Right cardiac atrium (tissue), 5 donors: Measurements from ENCODE around the gene FXYD4. TPM values are rescaled to one million over a fixed set of nuclear protein-coding genes. Genes with fewer than 3 reads are reported as not detected.
A peak's percentile ranks its signal among the peaks of the same experiment; 100 is the strongest.

Source experiments
- ATAC-seq, 2 donors: fragments of 200-7000 bp; cut with Tn5 transposase; one replicate each; pipeline versions ENCODE4 v1.8.0 to v1.9.1; 2020; ENCODE audit warnings: moderate library complexity in 2 of 2, mild to moderate bottlenecking in 1 of 2
- DNase-seq, 3 donors: peaks; one replicate each; pipeline ENCODE4 v3.0.0-alpha.2; 2020
- H3K27ac ChIP-seq: one replicate; pipeline ENCODE4 v1.5.1; 2013; ENCODE audit warnings: mild to moderate bottlenecking, low read length, control low read depth, moderate library complexity
- H3K27me3 ChIP-seq: one replicate; pipeline ENCODE4 v1.6.1; 2013; ENCODE audit not compliant: control insufficient read depth, insufficient read depth
- H3K4me1 ChIP-seq: one replicate; pipeline ENCODE4 v1.6.1; 2013; ENCODE audit warnings: low read length; ENCODE audit not compliant: control insufficient read depth, insufficient read depth
- H3K4me3 ChIP-seq: one replicate; pipeline ENCODE4 v1.5.1; 2013; ENCODE audit warnings: low read length, control low read depth
- H3K9me3 ChIP-seq: one replicate; pipeline ENCODE4 v1.6.1; 2013; ENCODE audit warnings: low read length; ENCODE audit not compliant: control insufficient read depth
- WGBS: extraction: QIAGEN DNeasy Blood & Tissue Kit; methylation state at CpG from one replicate; pipeline ENCODE4 v1.1.7; 2013; 5-methylcytosine and 5-hydroxymethylcytosine counted together
- intact Hi-C, 4 donors: fragments of 100-400 bp; cut with DNase I; formaldehyde crosslinking; loops; one replicate each; pipeline versions ENCODE4 v1.11.0 to v1.14.0; 2022 to 2023
- polyA plus RNA-seq: library from polyadenylated mRNA; stranded (reverse); fragments of 200-250 nt; gene quantifications from one replicate; pipeline ENCODE4 v1.2.3, GENCODE V29; 2013
- total RNA-seq, 4 donors: library from RNA; stranded (reverse); fragmentation: NEBNext Ultra II Directional; extraction: Animal tissue kit (Norgen Biotek cat#: 25700); gene quantifications; one replicate each; pipeline ENCODE4 v1.2.1, GENCODE V29; 2021
- donor health status: healthy with polysubstance abuse.
- donor health status: DM: no; HTN: yes; CAD: no.
- donor health status: DM: no; HTN: no; CAD: no.
- donor health status: DM: no; HTN: yes; CAD: no; lungs with severe emphysema.
- donor health status: DM: yes; HTN: yes; CAD: no.

FXYD4 gene
- total and polyA plus RNA-seq, 5 donors, result not detected

GRCh38 chr10:43344051-43344450 is 27.4 kb upstream of the FXYD4 start:
- H3K27ac ChIP-seq, result no peak overlapping the region

DNA sequence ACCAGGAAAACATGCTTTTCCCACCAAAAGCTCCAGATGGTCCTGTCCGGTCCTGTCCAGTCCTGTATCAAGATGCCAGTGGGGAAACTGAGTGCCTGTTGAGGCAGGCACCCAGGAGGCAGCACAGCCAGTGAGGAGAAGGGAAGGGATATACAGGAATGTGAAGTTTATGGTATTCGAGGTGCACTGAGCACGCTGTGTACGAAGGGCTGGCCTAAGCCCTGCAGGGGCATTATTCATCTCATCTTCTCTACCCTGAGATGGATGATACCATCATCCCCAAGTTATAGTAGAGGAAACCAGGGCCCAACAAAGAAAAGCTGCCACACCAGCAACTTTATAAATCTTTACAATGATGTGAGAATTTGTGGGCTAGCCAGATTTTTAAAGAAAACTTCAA is 23.4 kb upstream of the FXYD4 start:
- no peak for DNase-seq
- Histone ChIP-seq H3K4me1 (no peaks in the 10 kb centered on the region), H3K9me3 (no peaks in the 10 kb centered on the region), H3K27me3 (no peaks in the 10 kb centered on the region), H3K27ac (no peak overlapping the region), H3K4me3 (no peak overlapping the region)
- ATAC-seq, result no peak
- 97% methylated on average over 4 of the region's 4 CpGs for WGBS
- intact Hi-C loops, result loop anchor here (5.0 to 10.0 kb wide), 2 partner anchors 51 to 53 kb away; no protein-coding TSS in a partner anchor

More at GRCh38 chr10:43344051-43344450, 27.4 kb upstream of the FXYD4 start:
- 79% methylated on average over 8 of the region's 8 CpGs for WGBS
- intact Hi-C loops, result loop anchor here in 2 of 4 donors (10.0 kb wide), 1 partner anchor 49 kb away; no protein-coding TSS in a partner anchor
- H3K4me3 ChIP-seq, result no peak overlapping the region
- ATAC-seq, result no peak
- H3K9me3 ChIP-seq, result no peaks in the 10 kb centered on the region
- no peaks in the 10 kb centered on the region for H3K4me1 ChIP-seq
- no peaks in the 10 kb centered on the region for H3K27me3 ChIP-seq
- no peak for DNase-seq

DNA sequence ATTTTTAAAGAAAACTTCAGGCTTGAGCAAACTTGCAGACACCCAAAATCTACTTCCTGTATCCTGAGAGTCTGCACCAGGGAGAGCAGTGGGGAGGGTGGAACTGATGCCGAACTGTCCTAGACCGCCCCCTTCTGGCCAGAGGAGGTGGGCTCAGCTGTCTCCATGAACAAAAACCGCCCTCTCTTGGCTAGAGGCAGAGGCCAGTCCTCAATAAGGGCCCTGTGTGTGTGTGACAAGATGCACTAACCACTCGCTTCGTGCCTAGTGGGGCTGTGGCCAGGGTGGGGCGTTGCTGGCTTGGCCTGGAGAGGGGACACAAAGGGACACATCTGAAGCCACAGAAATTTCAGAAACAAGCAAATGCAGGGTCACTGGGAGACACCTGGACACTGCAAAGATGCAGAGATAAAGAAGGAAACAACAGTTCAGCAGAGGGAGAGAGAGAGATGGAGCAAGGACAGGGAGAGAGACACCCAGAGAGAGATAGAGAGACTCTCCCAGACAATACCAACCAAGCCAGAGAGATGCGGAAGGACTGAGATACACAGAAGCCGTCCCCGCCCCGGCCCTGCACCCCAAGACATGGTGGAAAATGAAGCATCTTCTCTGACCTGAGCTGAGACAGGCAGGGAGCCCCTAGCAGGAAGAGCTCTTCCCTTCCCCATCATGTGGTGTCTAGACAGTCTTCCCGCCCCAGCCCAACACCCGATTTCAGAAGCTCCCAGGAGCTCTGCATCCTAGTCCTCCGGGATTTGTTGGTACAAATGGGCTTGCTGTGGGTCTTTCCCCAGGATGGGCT is 22.7 kb upstream of the FXYD4 start:
- DNase-seq, result peak; percentile 81 to 94 (median 92)
- intact Hi-C loops, result loop anchor here (5.0 to 10.0 kb wide), 2 partner anchors 51 to 54 kb away; no protein-coding TSS in a partner anchor
- Histone ChIP-seq H3K9me3 (no peaks in the 10 kb centered on the region), H3K27me3 (no peaks in the 10 kb centered on the region), H3K4me1 (no peaks in the 10 kb centered on the region), H3K27ac (no peak overlapping the region), H3K4me3 (no peak overlapping the region)
- WGBS, result 53% methylated on average over 13 of the region's 13 CpGs
- peak; percentile 98 for ATAC-seq

- 33% methylated on average over 7 of the region's 7 CpGs for WGBS
- H3K4me3 ChIP-seq, result no peak overlapping the region
- H3K27me3 ChIP-seq, result no peaks in the 10 kb centered on the region
- intact Hi-C loops, result loop anchor here in 1 of 4 donors (10.0 kb wide), 1 partner anchor 145 kb away; no protein-coding TSS in a partner anchor
- ATAC-seq (no peak), DNase-seq (no peak)
- no peaks in the 10 kb centered on the region for H3K9me3 ChIP-seq
- H3K4me1 ChIP-seq, result no peaks in the 10 kb centered on the region
- no peak overlapping the region for H3K27ac ChIP-seq
Measured at GRCh38 chr10:43350156-43350555, 21.3 kb upstream of the FXYD4 start.

DNA sequence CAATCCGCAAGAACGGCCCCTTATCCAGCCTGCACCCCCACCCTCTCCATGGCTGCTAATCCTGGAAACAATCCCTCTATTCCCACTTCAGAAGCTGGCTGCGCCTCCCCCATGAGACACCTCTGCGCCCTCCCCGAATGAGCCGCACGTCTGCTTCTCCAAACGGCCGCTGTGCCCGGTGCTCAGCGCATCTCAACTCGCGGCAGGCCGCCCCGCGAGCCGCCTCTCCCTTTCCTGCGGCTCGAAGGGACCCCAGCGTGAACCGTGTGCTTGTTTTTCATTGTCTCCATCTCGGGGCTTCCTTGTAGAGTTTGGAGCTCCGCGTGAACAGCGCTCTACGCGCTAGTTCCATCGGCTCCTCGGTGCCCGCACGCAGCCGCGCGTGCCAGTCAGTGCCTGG is 20.8 kb upstream of the FXYD4 start:
- no peaks in the 10 kb centered on the region for H3K9me3 ChIP-seq
- ATAC-seq, result no peak
- no peak for DNase-seq
- no peak overlapping the region for H3K4me3 ChIP-seq
- intact Hi-C loops, result loop anchor here in 1 of 4 donors (10.0 kb wide), 1 partner anchor 146 kb away; no protein-coding TSS in a partner anchor
- WGBS, result 23% methylated on average over 34 of the region's 34 CpGs
- no peaks in the 10 kb centered on the region for H3K4me1 ChIP-seq
- no peaks in the 10 kb centered on the region for H3K27me3 ChIP-seq
- no peak overlapping the region for H3K27ac ChIP-seq

DNA sequence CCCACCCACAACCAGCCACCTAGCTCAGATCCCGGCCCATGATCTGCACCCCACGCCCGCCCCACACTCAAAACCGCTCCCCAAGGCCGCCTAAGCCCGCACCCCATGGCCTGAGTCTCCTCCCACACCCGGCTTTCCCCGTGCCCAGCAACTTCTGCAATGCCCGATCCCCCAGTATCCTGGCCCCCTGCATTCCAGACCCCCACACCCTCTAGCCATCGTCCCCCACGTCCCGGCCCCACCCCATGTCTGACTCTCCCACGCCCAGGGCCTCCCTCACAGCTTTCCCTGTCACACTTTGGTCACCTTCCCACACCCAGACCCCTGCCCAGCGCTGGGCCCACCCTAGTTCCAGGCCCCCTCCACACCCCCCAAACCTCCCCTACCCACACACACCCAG is 20.1 kb upstream of the FXYD4 start:
- no peak for ATAC-seq
- DNase-seq, result no peak
- Histone ChIP-seq H3K9me3 (no peaks in the 10 kb centered on the region), H3K4me1 (no peaks in the 10 kb centered on the region), H3K27ac (no peak overlapping the region), H3K4me3 (no peak overlapping the region), H3K27me3 (no peaks in the 10 kb centered on the region)
- WGBS, result 69% methylated on average over 14 of the region's 14 CpGs
- intact Hi-C loops, result loop anchor here in 1 of 4 donors (10.0 kb wide), 1 partner anchor 146 kb away; no protein-coding TSS in a partner anchor

- Histone ChIP-seq H3K4me3 (no peak overlapping the region), H3K9me3 (no peaks in the 10 kb centered on the region), H3K27ac (no peak overlapping the region), H3K27me3 (no peaks in the 10 kb centered on the region), H3K4me1 (no peaks in the 10 kb centered on the region)
- DNase-seq (no peak), ATAC-seq (no peak)
- WGBS, result 66% methylated on average over 7 of the region's 7 CpGs
- intact Hi-C loops, result loop anchor here in 1 of 4 donors (10.0 kb wide), 1 partner anchor 148 kb away; no protein-coding TSS in a partner anchor
Measured at GRCh38 chr10:43352951-43353350, 18.5 kb upstream of the FXYD4 start.

DNA sequence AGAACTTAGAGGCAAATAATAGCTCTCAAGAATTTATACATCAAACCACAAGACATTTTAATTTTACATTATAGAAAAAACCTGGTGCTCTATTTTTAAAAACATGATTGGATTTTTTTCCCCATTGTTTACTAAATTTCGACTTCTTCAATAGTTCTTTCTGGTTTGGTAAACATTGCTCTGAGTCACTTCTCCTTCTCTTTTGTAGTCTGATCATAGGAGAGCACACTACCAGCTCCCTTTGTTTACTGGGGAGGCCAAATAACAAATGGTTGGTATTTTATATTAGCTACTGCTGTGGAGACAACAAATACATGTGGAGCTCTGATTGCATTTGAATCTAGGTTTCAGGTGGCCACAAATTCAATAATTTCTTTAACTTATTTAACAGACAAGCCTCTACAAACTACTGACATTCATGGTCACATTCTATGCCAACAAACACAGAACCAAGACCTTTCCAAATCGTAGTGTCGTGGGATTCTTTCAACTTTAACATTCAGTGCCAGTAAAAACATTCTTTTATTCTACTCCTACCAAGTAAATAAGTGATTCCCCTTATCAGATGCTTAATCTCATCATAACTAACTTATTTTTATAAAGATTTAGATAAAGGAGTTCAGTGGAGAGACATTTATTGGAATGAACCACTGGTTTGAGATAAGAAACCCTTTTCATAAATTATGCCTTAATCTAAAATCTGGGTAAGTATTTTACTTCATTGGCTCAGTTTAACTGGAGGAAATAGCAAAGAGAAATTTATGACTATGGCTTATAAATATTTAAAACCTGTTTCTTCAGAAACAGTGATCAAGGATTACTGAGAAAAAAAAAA is 17.7 kb upstream of the FXYD4 start:
- Histone ChIP-seq H3K27me3 (no peaks in the 10 kb centered on the region), H3K4me3 (no peak overlapping the region), H3K9me3 (no peaks in the 10 kb centered on the region), H3K4me1 (no peaks in the 10 kb centered on the region), H3K27ac (no peak overlapping the region)
- 33% methylated on average over 3 of the region's 3 CpGs for WGBS
- no peak for DNase-seq
- ATAC-seq, result no peak
- intact Hi-C loops, result loop anchor here in 1 of 4 donors (10.0 kb wide), 1 partner anchor 149 kb away; no protein-coding TSS in a partner anchor

DNA sequence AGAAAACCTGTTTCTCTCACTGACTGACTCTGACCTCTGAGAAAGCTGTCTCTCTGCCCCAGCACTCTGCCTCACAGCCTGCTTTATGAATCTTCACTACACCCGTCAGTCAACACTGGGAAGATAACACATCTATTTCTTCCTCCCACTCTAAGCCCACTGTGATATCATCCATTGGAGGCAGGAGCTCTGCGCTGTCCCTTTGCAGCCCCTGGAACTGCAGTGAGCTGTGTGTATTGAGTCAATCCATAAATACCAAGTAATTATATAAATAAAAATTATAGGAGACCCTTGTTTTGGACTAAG is 17.2 kb upstream of the FXYD4 start:
- intact Hi-C loops, result loop anchor here in 1 of 4 donors (10.0 kb wide), 1 partner anchor 149 kb away; no protein-coding TSS in a partner anchor
- ATAC-seq (no peak), DNase-seq (no peak)
- no peaks in the 10 kb centered on the region for H3K9me3 ChIP-seq
- no peak overlapping the region for H3K27ac ChIP-seq
- no peaks in the 10 kb centered on the region for H3K27me3 ChIP-seq
- no peak overlapping the region for H3K4me3 ChIP-seq
- no peaks in the 10 kb centered on the region for H3K4me1 ChIP-seq
- 31% methylated on average over 2 of the region's 2 CpGs for WGBS

- no peak for ATAC-seq
- H3K9me3 ChIP-seq, result no peaks in the 10 kb centered on the region
- intact Hi-C loops, result loop anchor here in 1 of 4 donors (10.0 kb wide), 1 partner anchor 150 kb away; no protein-coding TSS in a partner anchor
- no peaks in the 10 kb centered on the region for H3K4me1 ChIP-seq
- WGBS, result 20% methylated on average over 2 of the region's 2 CpGs
- no peak overlapping the region for H3K4me3 ChIP-seq
- no peaks in the 10 kb centered on the region for H3K27me3 ChIP-seq
- H3K27ac ChIP-seq, result no peak overlapping the region
- DNase-seq, result no peak
Measured at GRCh38 chr10:43354879-43355380, 16.5 kb upstream of the FXYD4 start.
